Suprapubic skin (tissue), 3 donors: ENCODE results near the gene SRSF8.

Experiments
- CTCF ChIP-seq, 2 donors: fragments of 200-600 bp in 1 of 2; fragments of 450-650 bp in 1 of 2; sonication (generic) in 1 of 2; IDR thresholded peaks; one replicate each; pipeline ENCODE4 v1.5.1; 2016 to 2019; ENCODE audit warnings: antibody characterized with exemption in 2 of 2, mild to moderate bottlenecking in 1 of 2, moderate library complexity in 1 of 2
- EP300 ChIP-seq: sonication (generic); formaldehyde crosslinking; IDR thresholded peaks from one replicate; pipeline ENCODE4 v1.6.1; 2017; ENCODE audit warnings: antibody characterized with exemption
- POLR2A ChIP-seq, 2 donors: fragments of 450-650 bp; IDR thresholded peaks; one replicate each; pipeline ENCODE4 v1.6.1; 2017; ENCODE audit warnings: antibody characterized with exemption in 2 of 2, mild to moderate bottlenecking in 2 of 2, moderate library complexity in 2 of 2

- TF ChIP-seq EP300 (no peak), POLR2A (IDR thresholded peaks at IDR 0.05) (no peak), CTCF (IDR thresholded peaks at IDR 0.05) (no peak)
Observed at GRCh38 chr11:95084509-95084908, 17.8 kb downstream of the SRSF8 start.
